Measurements from ENCODE around the gene PPAT.

- no peak for TF ChIP-seq CTCF (IDR thresholded peaks at IDR 0.05; ENCODE audit: insufficient read depth, low read length)
- TF ChIP-seq POLR2AphosphoS5 (IDR thresholded peaks at IDR 0.05; ENCODE audit: low read depth) = no peak
Observed at GRCh38 chr4:56427179-56427578, 8.2 kb downstream of the PPAT start.
